A549 (cell line): Measurements from ENCODE around the gene PCDH9. TPM values are rescaled to one million over a fixed set of nuclear protein-coding genes. Genes with fewer than 3 reads are reported as not detected.

Source experiments
- ATAC-seq, 2 experiments: fragments of 200-7000 bp in 1 of 2; fragments of >200 bp in 1 of 2; cut with Nextera tagmentation in 1 of 2; cut with Tn5 transposase in 1 of 2; 3 replicates each; pipeline versions ENCODE4 v1.8.0 to v1.9.1; 2018 to 2020; ENCODE audit warnings: mild to moderate bottlenecking in 1 of 2, moderate library complexity in 1 of 2
- CTCF ChIA-PET: fragments of 300-600 bp; sonication (Branson Sonifier 250); formaldehyde crosslinking; extraction: SDS; loops from one replicate; lab custom pipeline; 2021; ENCODE audit warnings: antibody characterized with exemption, inconsistent platforms; lab: Yijun Ruan, JAX
- POLR2A ChIA-PET: fragments of 350-600 bp; formaldehyde crosslinking; extraction: SDS; loops from one replicate; lab custom pipeline; 2021; ENCODE audit warnings: antibody characterized with exemption, inconsistent platforms; lab: Yijun Ruan, JAX
- DNase-seq, 2 experiments: peaks; one replicate each; pipeline versions ENCODE4 v3.0.0 to v3.0.0-alpha.2; 2011 to 2016; ENCODE audit warnings: low read depth in 1 of 2, low spot score in 1 of 2
- FAIRE-seq: peaks from 2 replicates; lab custom pipeline; 2011; peaks lifted over from hg19 to GRCh38; lab: Jason Lieb, UNC
- H3K27ac ChIP-seq, 2 experiments: fragments of >200 bp; sonication (Bioruptor Twin); formaldehyde crosslinking; 3 replicates each; pipeline ENCODE4 v1.5.1; 2016 to 2017
- H3K4me1 ChIP-seq: fragments of >200 bp; sonication (Bioruptor Twin); formaldehyde crosslinking; 3 replicates; pipeline ENCODE4 v1.6.1; 2016
- H3K4me2 ChIP-seq: fragments of >200 bp; sonication (Bioruptor Twin); formaldehyde crosslinking; 3 replicates; pipeline ENCODE4 v1.6.1; 2016
- H3K4me3 ChIP-seq: fragments of >200 bp; sonication (Bioruptor Twin); formaldehyde crosslinking; 3 replicates; pipeline ENCODE4 v1.5.1; 2016
- H3K9me3 ChIP-seq: fragments of >200 bp; sonication (Bioruptor Twin); formaldehyde crosslinking; 3 replicates; pipeline ENCODE4 v1.6.1; 2016
- ATOH8 ChIP-seq: fragments of 250-450 bp; sonication (Bioruptor Pico); IDR thresholded peaks from 2 replicates; pipeline ENCODE4 v1.5.0; 2020; ENCODE audit warnings: low read depth, mild to moderate bottlenecking, moderate library complexity
- BHLHE40 ChIP-seq: IDR thresholded peaks from 2 replicates; pipeline ENCODE4 v1.6.1; 2012; ENCODE audit warnings: low read depth, low read length, inconsistent platforms
- CBX2 ChIP-seq: fragments of 200-600 bp; sonication (generic); IDR thresholded peaks from 2 replicates; pipeline ENCODE4 v1.6.1; 2016; ENCODE audit warnings: low read depth, mild to moderate bottlenecking, borderline replicate concordance
- CBX8 ChIP-seq: fragments of 200-600 bp; sonication (generic); IDR thresholded peaks from 2 replicates; pipeline ENCODE4 v1.6.1; 2016
- CHD2 ChIP-seq: fragments of 150-350 bp; IDR thresholded peaks from 2 replicates; pipeline ENCODE4 v1.6.1; 2014; ENCODE audit warnings: low read length; ENCODE audit not compliant: partially characterized antibody
- EHF ChIP-seq: fragments of 250-450 bp; sonication (Bioruptor Pico); IDR thresholded peaks from 2 replicates; pipeline ENCODE4 v1.5.0; 2020; ENCODE audit warnings: mild to moderate bottlenecking
- ESRRA ChIP-seq: fragments of 150-350 bp; IDR thresholded peaks from 2 replicates; pipeline ENCODE4 v1.6.1; 2014; ENCODE audit warnings: mild to moderate bottlenecking, low read length, borderline replicate concordance
- FOSL2 ChIP-seq, 2 experiments: fragments of 450-650 bp in 1 of 2; fragments of >200 bp in 1 of 2; sonication (Bioruptor Twin) in 1 of 2; formaldehyde crosslinking; IDR thresholded peaks; 2 replicates each; pipeline versions ENCODE4 v1.5.0 to v1.6.1; 2016 to 2020; ENCODE audit warnings: mild to moderate bottlenecking in 1 of 2, moderate library complexity in 1 of 2
- HES2 ChIP-seq: fragments of >200 bp; sonication (Bioruptor Twin); formaldehyde crosslinking; IDR thresholded peaks from 2 replicates; pipeline ENCODE4 v1.6.1; 2016
- HEYL ChIP-seq: fragments of 250-450 bp; sonication (Bioruptor Pico); IDR thresholded peaks from 2 replicates; pipeline ENCODE4 v1.8.0; 2021; ENCODE audit warnings: mild to moderate bottlenecking, moderate library complexity
- HOXA7 ChIP-seq: fragments of 250-450 bp; sonication (Bioruptor Pico); IDR thresholded peaks from 2 replicates; pipeline ENCODE4 v1.5.0; 2020; ENCODE audit warnings: mild to moderate bottlenecking, moderate library complexity
- HOXB5 ChIP-seq: fragments of 250-450 bp; sonication (Bioruptor Pico); IDR thresholded peaks from 2 replicates; pipeline ENCODE4 v1.5.0; 2020; ENCODE audit warnings: mild to moderate bottlenecking, moderate library complexity
- KDM1A ChIP-seq: fragments of 200-600 bp; sonication (generic); IDR thresholded peaks from 2 replicates; pipeline ENCODE4 v1.6.1; 2016; ENCODE audit warnings: low read depth, mild to moderate bottlenecking
- KDM5A ChIP-seq: fragments of 200-600 bp; sonication (generic); IDR thresholded peaks from 2 replicates; pipeline ENCODE4 v1.6.1; 2016; ENCODE audit warnings: antibody characterized with exemption, mild to moderate bottlenecking
- MAFK ChIP-seq: fragments of 450-650 bp; IDR thresholded peaks from 2 replicates; pipeline ENCODE4 v1.6.1; 2014; ENCODE audit not compliant: partially characterized antibody
- MAX ChIP-seq: IDR thresholded peaks from 2 replicates; pipeline ENCODE4 v1.6.1; 2012
- MAZ ChIP-seq: fragments of 150-350 bp; IDR thresholded peaks from 2 replicates; pipeline ENCODE4 v1.6.1; 2014; ENCODE audit warnings: antibody characterized with exemption, low read depth, low read length, borderline replicate concordance
- MYC ChIP-seq: IDR thresholded peaks from 2 replicates; pipeline ENCODE4 v1.6.1; 2012; ENCODE audit warnings: mild to moderate bottlenecking, inconsistent platforms, low read length, improper control_type of control experiment, borderline replicate concordance
- NFE2L2 ChIP-seq: fragments of 150-350 bp; conservative IDR thresholded peaks from 2 replicates; pipeline ENCODE4 v1.6.1; 2014; ENCODE audit warnings: low read length
- NPAS2 ChIP-seq: fragments of 250-450 bp; sonication (Bioruptor Pico); IDR thresholded peaks from 2 replicates; pipeline ENCODE4 v1.8.0; 2022; ENCODE audit warnings: mild to moderate bottlenecking, moderate library complexity, borderline replicate concordance
- RAD21 ChIP-seq, 2 experiments: fragments of >200 bp in 1 of 2; sonication (Bioruptor Twin) in 1 of 2; formaldehyde crosslinking in 1 of 2; IDR thresholded peaks in 1 of 2; conservative IDR thresholded peaks in 1 of 2; 2 replicates in 1 of 2; 3 replicates in 1 of 2; pipeline ENCODE4 v1.6.1; 2012 to 2018; ENCODE audit warnings: inconsistent platforms in 1 of 2
- RARB ChIP-seq: fragments of 250-450 bp; sonication (Bioruptor Pico); IDR thresholded peaks from 2 replicates; pipeline ENCODE4 v1.8.0; 2021; ENCODE audit warnings: mild to moderate bottlenecking, moderate library complexity
- RCOR1 ChIP-seq: fragments of 150-350 bp; IDR thresholded peaks from 2 replicates; pipeline ENCODE4 v1.6.1; 2014; ENCODE audit warnings: antibody characterized with exemption, low read length, low read depth
- RNF2 ChIP-seq: fragments of 200-600 bp; sonication (generic); IDR thresholded peaks from 2 replicates; pipeline ENCODE4 v1.6.1; 2016; ENCODE audit warnings: low read depth, mild to moderate bottlenecking, antibody characterized with exemption, moderate library complexity, borderline replicate concordance
- SMC3 ChIP-seq: fragments of >200 bp; sonication (Bioruptor Twin); formaldehyde crosslinking; IDR thresholded peaks from 3 replicates; pipeline ENCODE4 v1.6.1; 2018; ENCODE audit warnings: inconsistent platforms
- ZC3H11A ChIP-seq: fragments of 450-650 bp; IDR thresholded peaks from 2 replicates; pipeline ENCODE4 v1.6.1; 2014; ENCODE audit warnings: antibody characterized with exemption, mild to moderate bottlenecking
- ZFP36 ChIP-seq: fragments of 450-650 bp; IDR thresholded peaks from 2 replicates; pipeline ENCODE4 v1.6.1; 2014; ENCODE audit warnings: borderline replicate concordance; ENCODE audit not compliant: partially characterized antibody
- ZNF302 ChIP-seq: fragments of 250-450 bp; sonication (Bioruptor Pico); IDR thresholded peaks from 2 replicates; pipeline ENCODE4 v1.9.0; 2021; ENCODE audit warnings: inconsistent platforms, mild to moderate bottlenecking, moderate library complexity
- ZSCAN20 ChIP-seq: fragments of 250-450 bp; sonication (Bioruptor Pico); IDR thresholded peaks from 2 replicates; pipeline ENCODE4 v1.8.0; 2022; ENCODE audit warnings: mild to moderate bottlenecking, moderate library complexity
- WGBS: methylation state at CpG from one replicate; pipeline ENCODE4 v1.1.6; 2017; ENCODE audit errors: missing lambda C conversion rate; 5-methylcytosine and 5-hydroxymethylcytosine counted together
- polyA plus RNA-seq, 4 experiments: library from polyadenylated mRNA; depleted of rRNA in 3 of 4; stranded (reverse); fragments of >200 nt; fragmentation: RNase III in 1 of 4; extraction: RNeasy Plus Mini Kit Qiagen cat#74134 plus additional on column Dnase treatment in 1 of 4; gene quantifications; 2 replicates in 3 of 4; 3 replicates in 1 of 4; pipeline ENCODE4 v1.2.3, GENCODE V29; 2011 to 2017
- TF ChIP-seq, protein P1 (sequence below): fragments of >200 bp; sonication (Bioruptor Twin); formaldehyde crosslinking; IDR thresholded peaks from 3 replicates; pipeline ENCODE4 v1.6.1; 2016

PCDH9 gene
- polyA plus RNA-seq, 2 of the 4 experiments (the other 2 are of a cell fraction), result 16.0 to 29.5 TPM

- ATAC-seq (no peak), DNase-seq (no peak), FAIRE-seq (no peak)
- Histone ChIP-seq H3K4me1 (no peaks in the 10 kb centered on the region), H3K4me3 (no peak overlapping the region), H3K27ac (no peak overlapping the region), H3K9me3 (no peaks in the 10 kb centered on the region), H3K4me2 (no peak overlapping the region)
- TF ChIP-seq ZNF302 (CRISPR knock-in tag) (no peak), EHF (CRISPR knock-in tag) (no peak), MAX (no peak), KDM5A (no peak)
- 75% methylated on average over 2 of the region's 2 CpGs for WGBS
- ChIA-PET POLR2A (no interaction called here), CTCF (no interaction called here)
Measured at GRCh38 chr13:66375756-66376155, 854.4 kb downstream of the PCDH9 start.

- no peak overlapping the region for H3K4me3 ChIP-seq
- CTCF ChIA-PET, result interaction anchor here (0.6 kb wide), 1 partner anchor 179 kb away, joined by 4 read pairs; no protein-coding TSS in a partner anchor
- H3K27ac ChIP-seq, result no peak overlapping the region
- POLR2A ChIA-PET, result no interaction called here
- H3K4me1 ChIP-seq, result no peaks in the 10 kb centered on the region
- DNase-seq (no peak), ATAC-seq (no peak), FAIRE-seq (no peak)
- no peak overlapping the region for H3K4me2 ChIP-seq
- TF ChIP-seq ZFP36 (no peak), CBX8 (no peak), RCOR1 (no peak), RARB (CRISPR knock-in tag) (no peak), MAZ (no peak), ZC3H11A (no peak)
- TF ChIP-seq, protein P1, sequence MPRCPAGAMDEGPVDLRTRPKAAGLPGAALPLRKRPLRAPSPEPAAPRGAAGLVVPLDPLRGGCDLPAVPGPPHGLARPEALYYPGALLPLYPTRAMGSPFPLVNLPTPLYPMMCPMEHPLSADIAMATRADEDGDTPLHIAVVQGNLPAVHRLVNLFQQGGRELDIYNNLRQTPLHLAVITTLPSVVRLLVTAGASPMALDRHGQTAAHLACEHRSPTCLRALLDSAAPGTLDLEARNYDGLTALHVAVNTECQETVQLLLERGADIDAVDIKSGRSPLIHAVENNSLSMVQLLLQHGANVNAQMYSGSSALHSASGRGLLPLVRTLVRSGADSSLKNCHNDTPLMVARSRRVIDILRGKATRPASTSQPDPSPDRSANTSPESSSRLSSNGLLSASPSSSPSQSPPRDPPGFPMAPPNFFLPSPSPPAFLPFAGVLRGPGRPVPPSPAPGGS, result no peak
- no peaks in the 10 kb centered on the region for H3K9me3 ChIP-seq
- 0% methylated on average over 1 of the region's 1 CpG for WGBS
Measured at GRCh38 chr13:66369666-66370065, 860.5 kb downstream of the PCDH9 start.

- Histone ChIP-seq H3K4me1 (no peaks in the 10 kb centered on the region), H3K27ac (no peak overlapping the region), H3K9me3 (no peaks in the 10 kb centered on the region)
- CTCF ChIA-PET, result no interaction called here
- no peak for ATAC-seq
- POLR2A ChIA-PET, result no interaction called here
- no peak for DNase-seq
- TF ChIP-seq NPAS2 (CRISPR knock-in tag), result no peak
- no peak for TF ChIP-seq ZSCAN20 (CRISPR knock-in tag)
- TF ChIP-seq SMC3, result no peak
- TF ChIP-seq RNF2, result no peak
- no peak for TF ChIP-seq KDM1A
- no peak for TF ChIP-seq MAFK
- TF ChIP-seq ESRRA, result no peak
- no peak for TF ChIP-seq BHLHE40
- no peak for TF ChIP-seq RARB (CRISPR knock-in tag)
- TF ChIP-seq ATOH8, result no peak
- TF ChIP-seq CHD2, result no peak
- TF ChIP-seq, all 56 proteins: peak for 0
- no peak for FAIRE-seq
- H3K4me2 ChIP-seq, result no peak overlapping the region
- 85% methylated on average over 1 of the region's 1 CpG for WGBS
- no peak overlapping the region for H3K4me3 ChIP-seq
Measured at GRCh38 chr13:66367356-66367755, 862.8 kb downstream of the PCDH9 start.

DNA sequence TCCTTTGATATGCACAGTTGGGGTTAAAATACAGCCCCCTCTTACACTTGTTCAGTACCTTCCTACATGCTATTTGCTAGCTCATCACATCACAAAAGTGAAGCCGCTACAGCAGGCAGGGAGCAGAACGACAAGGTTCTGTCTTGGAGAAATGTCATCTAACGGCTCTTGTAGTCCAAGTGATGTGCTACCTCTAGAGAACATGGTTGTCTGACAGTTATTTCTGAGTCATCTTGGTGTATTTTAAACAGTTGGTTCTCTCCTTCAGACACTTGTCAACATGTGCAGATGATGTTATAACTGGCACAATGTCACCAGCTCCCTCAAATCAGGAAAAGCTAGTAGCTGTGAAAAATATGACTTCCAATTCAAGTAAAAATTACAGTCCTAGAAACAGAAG is 865.0 kb downstream of the PCDH9 start:
- ChIA-PET CTCF (no interaction called here), POLR2A (no interaction called here)
- no peak for FAIRE-seq
- no peak overlapping the region for H3K4me2 ChIP-seq
- no peak for DNase-seq
- TF ChIP-seq NFE2L2 (no peak), HOXB5 (CRISPR knock-in tag) (no peak), HES2 (no peak), MYC (no peak), HEYL (CRISPR knock-in tag) (no peak), RAD21 (conservative IDR thresholded peaks at IDR 0.05 in 1 of 2, IDR thresholded peaks at IDR 0.05 in 1 of 2) (no peak), FOSL2 (IDR thresholded peaks at IDR 0.05) (no peak), FOSL2 (CRISPR knock-in tag; IDR thresholded peaks at IDR 0.05) (no peak), SMC3 (no peak), HOXA7 (CRISPR knock-in tag) (no peak), NPAS2 (CRISPR knock-in tag) (no peak), CBX2 (no peak), ZNF302 (CRISPR knock-in tag) (no peak), ESRRA (no peak)
- H3K4me1 ChIP-seq, result no peaks in the 10 kb centered on the region
- H3K9me3 ChIP-seq, result no peaks in the 10 kb centered on the region
- no peak overlapping the region for H3K4me3 ChIP-seq
- no peak overlapping the region for H3K27ac ChIP-seq
- 100% methylated on average over 1 of the region's 3 CpGs for WGBS
- no peak for ATAC-seq
